ENCODE measurements around the gene JPH2. TPM values are rescaled to one million over a fixed set of nuclear protein-coding genes. Genes with fewer than 3 reads are reported as not detected.

JPH2 gene
- total RNA-seq, 1 experiment from 2014 or later, result 0.81 TPM

- H3K36me3 Mint-ChIP-seq, result no peaks in the 10 kb centered on the region
- H3K4me3 Mint-ChIP-seq, result no peak overlapping the region
- H3K27ac Mint-ChIP-seq, result no peak overlapping the region
- H3K9me3 Mint-ChIP-seq, result peaks cover 2% of the 10 kb centered on the region; the same call in 1 of the 2 replicates
- H3K4me1 Mint-ChIP-seq, result no peaks in the 10 kb centered on the region
- POLR2A ChIA-PET, result no interaction called here
- CTCF ChIA-PET, result no interaction called here
- no peak for TF ChIP-seq ZNF671 (CRISPR knock-in tag; IDR thresholded peaks at IDR 0.05)
- no peak for TF ChIP-seq NR3C1 (CRISPR knock-in tag; conservative IDR thresholded peaks at IDR 0.05; ENCODE audit: low read depth)
- no peak for TF ChIP-seq ATF2 (CRISPR knock-in tag; IDR thresholded peaks at IDR 0.05; ENCODE audit: borderline replicate concordance, low read depth)
- no peak for TF ChIP-seq ZNF263 (CRISPR knock-in tag; IDR thresholded peaks at IDR 0.05; ENCODE audit: low read depth)
- TF ChIP-seq CREM (CRISPR knock-in tag; IDR thresholded peaks at IDR 0.05), result no peak
- TF ChIP-seq IRF2 (CRISPR knock-in tag; IDR thresholded peaks at IDR 0.05; ENCODE audit: borderline replicate concordance, low read depth), result no peak
- no peak for TF ChIP-seq JUN (CRISPR knock-in tag; IDR thresholded peaks at IDR 0.05)
- no peak for TF ChIP-seq HMGA2 (CRISPR knock-in tag; IDR thresholded peaks at IDR 0.05)
- TF ChIP-seq, protein P1, sequence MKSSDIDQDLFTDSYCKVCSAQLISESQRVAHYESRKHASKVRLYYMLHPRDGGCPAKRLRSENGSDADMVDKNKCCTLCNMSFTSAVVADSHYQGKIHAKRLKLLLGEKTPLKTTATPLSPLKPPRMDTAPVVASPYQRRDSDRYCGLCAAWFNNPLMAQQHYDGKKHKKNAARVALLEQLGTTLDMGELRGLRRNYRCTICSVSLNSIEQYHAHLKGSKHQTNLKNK (CRISPR knock-in tag; IDR thresholded peaks at IDR 0.05), result no peak
- no peak for TF ChIP-seq MXD4 (CRISPR knock-in tag; IDR thresholded peaks at IDR 0.05; ENCODE audit: borderline replicate concordance)
- TF ChIP-seq ZNF138 (CRISPR knock-in tag; conservative IDR thresholded peaks at IDR 0.05), result no peak
- ATAC-seq, result no peak
- H3K27me3 Mint-ChIP-seq (ENCODE audit: low read depth), result peaks cover 3% of the 10 kb centered on the region; the same call in 1 of the 2 replicates
- no peak for DNase-seq (ENCODE audit: low spot score)
Measured at GRCh38 chr20:44173846-44174245, 13.1 kb downstream of the JPH2 start.

GRCh38 chr20:44173116-44173515 lies 13.9 kb downstream of the JPH2 start:
- ATAC-seq (no peak), DNase-seq (ENCODE audit: low spot score) (no peak)
- POLR2A ChIA-PET, result no interaction called here
- Mint-ChIP-seq H3K9me3 (peaks cover 4% of the 10 kb centered on the region; the same call in 1 of the 2 replicates), H3K36me3 (no peaks in the 10 kb centered on the region), H3K4me3 (no peak overlapping the region), H3K27me3 (ENCODE audit: low read depth) (peaks cover 3% of the 10 kb centered on the region; the same call in 1 of the 2 replicates), H3K4me1 (no peaks in the 10 kb centered on the region), H3K27ac (no peak overlapping the region)
- CTCF ChIA-PET, result no interaction called here
- TF ChIP-seq IRF1 (CRISPR knock-in tag; IDR thresholded peaks at IDR 0.05) (no peak), EMX1 (CRISPR knock-in tag; IDR thresholded peaks at IDR 0.05) (no peak), PRRX2 (CRISPR knock-in tag; IDR thresholded peaks at IDR 0.05) (no peak), KAT7 (CRISPR knock-in tag; IDR thresholded peaks at IDR 0.05; ENCODE audit: borderline replicate concordance) (no peak), GABPB1 (CRISPR knock-in tag; IDR thresholded peaks at IDR 0.05) (no peak), OVOL2 (CRISPR knock-in tag; IDR thresholded peaks at IDR 0.05; ENCODE audit: borderline replicate concordance) (no peak)
- TF ChIP-seq, protein P2, sequence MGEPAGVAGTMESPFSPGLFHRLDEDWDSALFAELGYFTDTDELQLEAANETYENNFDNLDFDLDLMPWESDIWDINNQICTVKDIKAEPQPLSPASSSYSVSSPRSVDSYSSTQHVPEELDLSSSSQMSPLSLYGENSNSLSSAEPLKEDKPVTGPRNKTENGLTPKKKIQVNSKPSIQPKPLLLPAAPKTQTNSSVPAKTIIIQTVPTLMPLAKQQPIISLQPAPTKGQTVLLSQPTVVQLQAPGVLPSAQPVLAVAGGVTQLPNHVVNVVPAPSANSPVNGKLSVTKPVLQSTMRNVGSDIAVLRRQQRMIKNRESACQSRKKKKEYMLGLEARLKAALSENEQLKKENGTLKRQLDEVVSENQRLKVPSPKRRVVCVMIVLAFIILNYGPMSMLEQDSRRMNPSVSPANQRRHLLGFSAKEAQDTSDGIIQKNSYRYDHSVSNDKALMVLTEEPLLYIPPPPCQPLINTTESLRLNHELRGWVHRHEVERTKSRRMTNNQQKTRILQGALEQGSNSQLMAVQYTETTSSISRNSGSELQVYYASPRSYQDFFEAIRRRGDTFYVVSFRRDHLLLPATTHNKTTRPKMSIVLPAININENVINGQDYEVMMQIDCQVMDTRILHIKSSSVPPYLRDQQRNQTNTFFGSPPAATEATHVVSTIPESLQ (CRISPR knock-in tag; IDR thresholded peaks at IDR 0.05), result no peak

- no peaks in the 10 kb centered on the region for H3K36me3 Mint-ChIP-seq
- CTCF ChIA-PET, result no interaction called here
- H3K27me3 Mint-ChIP-seq (ENCODE audit: low read depth), result peaks cover 3% of the 10 kb centered on the region; the same call in 1 of the 2 replicates
- DNase-seq (ENCODE audit: low spot score) (no peak), ATAC-seq (no peak)
- no peak overlapping the region for H3K27ac Mint-ChIP-seq
- H3K9me3 Mint-ChIP-seq, result peaks cover 4% of the 10 kb centered on the region; the same call in 1 of the 2 replicates
- POLR2A ChIA-PET, result interaction anchor here (0.6 kb wide), 1 partner anchor 15 kb away, joined by 3 read pairs; the partner anchor contains the start of gene JPH2
- no peaks in the 10 kb centered on the region for H3K4me1 Mint-ChIP-seq
- no peak overlapping the region for H3K4me3 Mint-ChIP-seq
- TF ChIP-seq ATF1 (CRISPR knock-in tag; IDR thresholded peaks at IDR 0.05) (no peak), ZNF671 (CRISPR knock-in tag; IDR thresholded peaks at IDR 0.05) (no peak), PREB (CRISPR knock-in tag; IDR thresholded peaks at IDR 0.05; ENCODE audit: borderline replicate concordance) (no peak), ZNF281 (CRISPR knock-in tag; IDR thresholded peaks at IDR 0.05) (no peak), FOXK1 (CRISPR knock-in tag; IDR thresholded peaks at IDR 0.05) (no peak)
- TF ChIP-seq, protein P3, sequence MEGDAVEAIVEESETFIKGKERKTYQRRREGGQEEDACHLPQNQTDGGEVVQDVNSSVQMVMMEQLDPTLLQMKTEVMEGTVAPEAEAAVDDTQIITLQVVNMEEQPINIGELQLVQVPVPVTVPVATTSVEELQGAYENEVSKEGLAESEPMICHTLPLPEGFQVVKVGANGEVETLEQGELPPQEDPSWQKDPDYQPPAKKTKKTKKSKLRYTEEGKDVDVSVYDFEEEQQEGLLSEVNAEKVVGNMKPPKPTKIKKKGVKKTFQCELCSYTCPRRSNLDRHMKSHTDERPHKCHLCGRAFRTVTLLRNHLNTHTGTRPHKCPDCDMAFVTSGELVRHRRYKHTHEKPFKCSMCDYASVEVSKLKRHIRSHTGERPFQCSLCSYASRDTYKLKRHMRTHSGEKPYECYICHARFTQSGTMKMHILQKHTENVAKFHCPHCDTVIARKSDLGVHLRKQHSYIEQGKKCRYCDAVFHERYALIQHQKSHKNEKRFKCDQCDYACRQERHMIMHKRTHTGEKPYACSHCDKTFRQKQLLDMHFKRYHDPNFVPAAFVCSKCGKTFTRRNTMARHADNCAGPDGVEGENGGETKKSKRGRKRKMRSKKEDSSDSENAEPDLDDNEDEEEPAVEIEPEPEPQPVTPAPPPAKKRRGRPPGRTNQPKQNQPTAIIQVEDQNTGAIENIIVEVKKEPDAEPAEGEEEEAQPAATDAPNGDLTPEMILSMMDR (IDR thresholded peaks at IDR 0.05), result no peak
Measured at GRCh38 chr20:44172572-44172950, 14.4 kb downstream of the JPH2 start.

Data from WTC11 (cell line).